LNCAP (cell line): ENCODE data around the gene CAMTA1.

ENCODE experiments used
- CTCF ChIP-seq: fragments of 450-650 bp; IDR thresholded peaks from 2 replicates; pipeline ENCODE4 v1.5.1; 2017; ENCODE audit warnings: mild to moderate bottlenecking

The CAMTA1 gene

DNA sequence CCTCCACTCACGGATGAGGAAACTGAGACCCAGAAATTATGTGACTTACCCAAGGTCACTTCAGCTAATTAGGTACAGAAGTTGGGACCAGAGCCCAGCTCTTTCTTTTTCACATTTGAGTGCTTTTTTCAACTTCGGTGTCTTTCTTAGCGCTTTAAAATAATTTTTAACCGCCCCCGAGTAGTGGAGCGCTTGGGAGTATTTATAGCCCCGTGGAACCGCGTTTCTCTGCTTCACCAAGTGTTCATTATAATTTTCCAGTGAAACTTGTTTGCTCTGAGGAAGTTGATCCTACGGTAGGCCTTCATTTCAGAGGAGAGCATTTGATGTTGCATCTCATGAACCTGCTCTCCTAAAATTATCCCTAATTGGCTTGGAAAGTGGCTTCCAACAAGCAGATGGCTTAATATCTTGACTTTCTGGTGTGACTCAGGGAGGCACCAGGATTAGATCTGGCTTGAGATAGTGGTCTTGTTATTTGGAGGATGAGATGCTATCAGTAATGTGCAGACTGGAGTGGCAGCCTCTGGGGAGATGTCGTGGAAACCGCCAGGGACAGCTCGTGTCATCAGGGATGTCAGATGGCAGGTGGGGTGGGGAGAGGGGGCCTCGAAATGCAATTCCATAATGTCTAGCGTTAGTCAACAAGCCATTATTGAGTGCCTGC is 321.3 kb downstream of the CAMTA1 start:
- TF ChIP-seq CTCF = no peak

GRCh38 chr1:7107109-7107830 is 322.0 kb downstream of the CAMTA1 start:
- no peak for TF ChIP-seq CTCF

- TF ChIP-seq CTCF = no peak
These were observed 323.0 kb downstream of the CAMTA1 start for GRCh38 chr1:7108251-7108650.

GRCh38 chr1:7109901-7110300 is 324.6 kb downstream of the CAMTA1 start:
- no peak for TF ChIP-seq CTCF

DNA sequence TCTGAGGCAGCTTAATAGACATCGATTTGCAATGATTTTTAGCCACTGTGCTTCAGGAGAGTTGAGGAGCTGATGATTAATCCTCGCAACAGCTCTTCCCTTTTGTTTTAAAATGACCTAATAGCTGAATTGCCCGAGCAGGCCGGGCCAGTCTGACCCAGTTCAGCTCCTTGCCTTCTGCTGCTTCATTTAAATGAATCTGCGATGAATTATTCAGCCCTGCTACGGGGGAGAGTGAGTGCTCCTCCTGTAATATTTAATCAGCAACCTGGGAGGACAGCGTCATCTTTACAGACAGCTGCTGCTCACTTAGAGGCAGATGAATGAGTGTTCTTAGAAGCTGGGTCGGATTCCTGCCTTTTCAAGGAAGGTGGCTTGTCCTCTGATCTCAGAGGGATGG is 325.1 kb downstream of the CAMTA1 start:
- TF ChIP-seq CTCF = no peak

- no peak for TF ChIP-seq CTCF
These were observed 326.6 kb downstream of the CAMTA1 start for GRCh38 chr1:7111853-7112252.

DNA sequence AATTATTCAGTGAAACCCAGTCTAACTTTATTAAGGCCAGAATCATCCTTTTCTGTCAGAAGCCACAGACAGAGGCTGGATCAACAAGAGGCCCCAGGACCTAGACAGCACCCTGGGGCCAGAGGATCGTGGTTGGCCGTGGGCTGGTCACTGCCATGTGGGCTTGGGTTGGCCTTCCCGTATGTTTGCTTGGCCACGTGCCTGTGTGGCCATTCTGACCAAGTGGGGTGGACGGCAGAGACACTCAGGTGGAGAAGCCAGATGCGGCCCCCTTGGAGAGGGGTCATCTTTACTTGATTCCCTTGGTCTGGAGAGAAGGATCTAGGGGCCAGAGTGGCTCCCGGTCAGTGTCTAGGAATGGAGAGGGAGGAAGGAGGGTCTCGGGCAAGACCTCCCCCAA is 327.9 kb downstream of the CAMTA1 start:
- no peak for TF ChIP-seq CTCF
